DOHH2 (cell line): ENCODE results near the gene OLR1.

Source experiments
- H3F3A ChIP-seq: fragments of 200-600 bp; sonication (generic), shearing (Covaris generic); 2 replicates; pipeline ENCODE4 v1.6.0; 2016; ENCODE audit warnings: antibody characterized with exemption, mild to moderate bottlenecking; ENCODE audit not compliant: control insufficient read depth, insufficient read depth
- H3K27ac ChIP-seq: fragments of 200-600 bp; sonication (generic); 2 replicates; pipeline ENCODE4 v1.5.1; 2014; ENCODE audit warnings: low read depth, mild to moderate bottlenecking, low read length, moderate library complexity
- H3K27me3 ChIP-seq: fragments of 200-600 bp; sonication (generic); 2 replicates; pipeline ENCODE4 v1.6.1; 2014; ENCODE audit warnings: mild to moderate bottlenecking, low read length, mixed read lengths; ENCODE audit not compliant: control insufficient read depth
- H3K36me3 ChIP-seq: fragments of 200-600 bp; sonication (generic); 2 replicates; pipeline ENCODE4 v1.6.1; 2014; ENCODE audit warnings: mild to moderate bottlenecking, low read length, moderate library complexity, mixed read lengths; ENCODE audit not compliant: control insufficient read depth
- H3K4me1 ChIP-seq: fragments of 200-600 bp; sonication (generic); 2 replicates; pipeline ENCODE4 v1.6.1; 2014; ENCODE audit warnings: mild to moderate bottlenecking, low read length, mixed read lengths; ENCODE audit not compliant: control insufficient read depth
- H3K4me2 ChIP-seq: fragments of 200-600 bp; sonication (generic); 2 replicates; pipeline ENCODE4 v1.6.0; 2014; ENCODE audit warnings: mild to moderate bottlenecking, low read length, moderate library complexity
- H3K4me3 ChIP-seq: fragments of 200-600 bp; sonication (generic); 2 replicates; pipeline ENCODE4 v1.5.1; 2014; ENCODE audit warnings: mild to moderate bottlenecking, low read length, mixed read lengths
- H3K79me2 ChIP-seq: fragments of 200-600 bp; sonication (generic); 2 replicates; pipeline ENCODE4 v1.6.1; 2014; ENCODE audit warnings: mild to moderate bottlenecking, low read length, mixed read lengths; ENCODE audit not compliant: control insufficient read depth
- H3K9me2 ChIP-seq: fragments of 200-600 bp; sonication (generic); replicated peaks from 2 replicates; pipeline ENCODE4 v1.6.1; 2014; ENCODE audit warnings: mild to moderate bottlenecking, low read length, mixed read lengths; ENCODE audit not compliant: control insufficient read depth
- H3K9me3 ChIP-seq: fragments of 200-600 bp; sonication (generic); 2 replicates; pipeline ENCODE4 v1.6.1; 2014; ENCODE audit warnings: antibody characterized with exemption, low read length, mixed read lengths; ENCODE audit not compliant: control insufficient read depth, insufficient read depth
- H4K20me1 ChIP-seq: fragments of 200-600 bp; sonication (generic); 2 replicates; pipeline ENCODE4 v1.6.0; 2014; ENCODE audit warnings: low read depth, mild to moderate bottlenecking, antibody characterized with exemption, low read length, moderate library complexity; ENCODE audit not compliant: control insufficient read depth, insufficient read depth
- CTCF ChIP-seq: fragments of 200-600 bp; sonication (generic); IDR thresholded peaks from one replicate; pipeline ENCODE4 v1.5.1; 2014; ENCODE audit warnings: antibody characterized with exemption, mild to moderate bottlenecking, low read depth, low read length; ENCODE audit not compliant: poor library complexity, severe bottlenecking
- EZH2phosphoT487 ChIP-seq: fragments of 200-600 bp; sonication (generic); IDR thresholded peaks from 2 replicates; pipeline ENCODE4 v1.6.1; 2017; ENCODE audit warnings: borderline replicate concordance, mild to moderate bottlenecking, antibody characterized with exemption, low read length, moderate library complexity, mixed read lengths

OLR1 gene

GRCh38 chr12:10113920-10114319 is 58.0 kb downstream of the OLR1 start:
- H3K36me3 ChIP-seq: no peaks in the 10 kb centered on the region
- H3K27ac ChIP-seq: no peak overlapping the region
- TF ChIP-seq CTCF: no peak
- no peak for TF ChIP-seq EZH2phosphoT487

GRCh38 chr12:10113075-10113474 is 58.9 kb downstream of the OLR1 start:
- H4K20me1 ChIP-seq: no peaks in the 10 kb centered on the region
- H3K79me2 ChIP-seq: no peaks in the 10 kb centered on the region
- no peaks in the 10 kb centered on the region for H3K36me3 ChIP-seq
- H3K4me1 ChIP-seq: no peaks in the 10 kb centered on the region
- no peak overlapping the region for H3K4me3 ChIP-seq
- H3K27ac ChIP-seq: no peak overlapping the region
- no peak overlapping the region for H3K4me2 ChIP-seq
- no peaks in the 10 kb centered on the region for H3K9me2 ChIP-seq
- H3K27me3 ChIP-seq: no peaks in the 10 kb centered on the region
- H3K9me3 ChIP-seq: no peaks in the 10 kb centered on the region
- no peaks in the 10 kb centered on the region for H3F3A ChIP-seq
- TF ChIP-seq CTCF (no peak), EZH2phosphoT487 (no peak)

More at GRCh38 chr12:10113920-10114319, 58.0 kb downstream of the OLR1 start:
- H3F3A ChIP-seq: no peaks in the 10 kb centered on the region
- no peaks in the 10 kb centered on the region for H3K4me1 ChIP-seq
- H3K9me2 ChIP-seq: no peaks in the 10 kb centered on the region
- H3K9me3 ChIP-seq: no peaks in the 10 kb centered on the region
- H4K20me1 ChIP-seq: no peaks in the 10 kb centered on the region
- no peak overlapping the region for H3K4me2 ChIP-seq
- no peak overlapping the region for H3K4me3 ChIP-seq
- peaks cover 2% of the 10 kb centered on the region; the same call in 1 of the 2 replicates for H3K27me3 ChIP-seq
- no peaks in the 10 kb centered on the region for H3K79me2 ChIP-seq

- Histone ChIP-seq H3K9me3 (no peaks in the 10 kb centered on the region), H3K36me3 (no peaks in the 10 kb centered on the region), H3K27ac (no peak overlapping the region), H3K4me3 (no peak overlapping the region), H3K4me1 (no peaks in the 10 kb centered on the region), H3K4me2 (no peak overlapping the region), H3K9me2 (no peaks in the 10 kb centered on the region), H4K20me1 (no peaks in the 10 kb centered on the region), H3F3A (no peaks in the 10 kb centered on the region), H3K79me2 (no peaks in the 10 kb centered on the region), H3K27me3 (no peaks in the 10 kb centered on the region)
- TF ChIP-seq EZH2phosphoT487: no peak
- TF ChIP-seq CTCF: no peak
These were observed 60.5 kb downstream of the OLR1 start for GRCh38 chr12:10111451-10111850.
